HL-60 (cell line): Measurements from ENCODE around the gene CINP.

Source experiments
- CTCF ChIP-seq: IDR thresholded peaks from one replicate; pipeline ENCODE4 v1.5.1; 2011; ENCODE audit warnings: low read length, control low read depth, inconsistent platforms; ENCODE audit not compliant: insufficient read depth
- POLR2AphosphoS5 ChIP-seq: IDR thresholded peaks from 2 replicates; pipeline ENCODE4 v1.6.1; 2012; ENCODE audit warnings: low read depth
- REST ChIP-seq: IDR thresholded peaks from 2 replicates; pipeline ENCODE4 v1.6.1; 2012; ENCODE audit warnings: low read depth; ENCODE audit not compliant: insufficient replicate concordance

- no peak for TF ChIP-seq POLR2AphosphoS5
- TF ChIP-seq CTCF, result no peak
- no peak for TF ChIP-seq REST
These were observed 36.8 kb downstream of the CINP start for GRCh38 chr14:102325791-102326345.
